B cell (primary cell): ENCODE results near the gene CBLIF. TPM values are rescaled to one million over a fixed set of nuclear protein-coding genes. Genes with fewer than 3 reads are reported as not detected.

Experiments
- ATAC-seq: fragments of 200-7000 bp; cut with Tn5 transposase; one replicate; pipeline ENCODE4 v1.10.0; 2021; ENCODE audit warnings: low read depth, mild to moderate bottlenecking, moderate number of reproducible peaks, moderate library complexity
- CTCF ChIA-PET: fragments of 350-600 bp; sonication (Branson Sonifier 250); formaldehyde crosslinking; loops from one replicate; lab custom pipeline; 2021; ENCODE audit warnings: antibody characterized with exemption, inconsistent platforms; lab: Charles Lee
- POLR2A ChIA-PET: fragments of 350-600 bp; sonication (Branson Sonifier 250); formaldehyde crosslinking; loops from one replicate; lab custom pipeline; 2021; ENCODE audit warnings: antibody characterized with exemption; lab: Charles Lee
- DNase-seq: peaks from one replicate; pipeline ENCODE4 v3.0.0; 2013
- H2AFZ ChIP-seq: 2 replicates; pipeline ENCODE4 v1.6.1; 2012; ENCODE audit warnings: mild to moderate bottlenecking, low read depth, low read length; ENCODE audit not compliant: insufficient read depth, poor library complexity, severe bottlenecking
- H3K27ac ChIP-seq, 2 donors: 1 replicate in 1 of 2; 2 replicates in 1 of 2; pipeline ENCODE4 v1.5.1; 2012 to 2013; ENCODE audit warnings: low read length in 2 of 2, mild to moderate bottlenecking in 2 of 2, moderate library complexity in 1 of 2
- H3K27me3 ChIP-seq, 4 experiments: fragments of 200-600 bp in 1 of 4; sonication (generic) in 1 of 4; replicated peaks in 1 of 4; 1 replicate in 2 of 4; 2 replicates in 2 of 4; pipeline versions ENCODE4 v1.6.1 to v1.7.0; 2013 to 2016; ENCODE audit warnings: low read length in 3 of 4, mild to moderate bottlenecking in 2 of 4, mixed read lengths in 1 of 4, moderate library complexity in 1 of 4; ENCODE audit not compliant: insufficient read depth in 4 of 4, control insufficient read depth in 3 of 4; ENCODE audit errors: control extremely low read depth in 1 of 4
- H3K36me3 ChIP-seq, 2 experiments: replicated peaks in 1 of 2; 1 replicate in 1 of 2; 2 replicates in 1 of 2; pipeline versions ENCODE4 v1.6.1 to v1.7.1; 2013; ENCODE audit warnings: low read length in 1 of 2; ENCODE audit not compliant: insufficient read depth in 2 of 2, control insufficient read depth in 1 of 2; ENCODE audit errors: control extremely low read depth in 1 of 2, extremely low read depth in 1 of 2
- H3K4me1 ChIP-seq, 2 donors: fragments of 200-600 bp in 1 of 2; sonication (generic) in 1 of 2; 1 replicate in 1 of 2; 2 replicates in 1 of 2; pipeline versions ENCODE4 v1.5.1 to v1.6.1; 2013 to 2017; ENCODE audit warnings: low read length in 2 of 2; ENCODE audit not compliant: control insufficient read depth in 2 of 2, insufficient read depth in 2 of 2
- H3K4me2 ChIP-seq: replicated peaks from 2 replicates; pipeline ENCODE3; 2012; ENCODE audit warnings: mild to moderate bottlenecking, low read depth, low read length; ENCODE audit not compliant: poor library complexity, severe bottlenecking
- H3K4me3 ChIP-seq, 5 experiments: fragments of 200-600 bp in 1 of 5; sonication (generic) in 1 of 5; 1 replicate in 3 of 5; 2 replicates in 2 of 5; pipeline versions ENCODE4 v1.5.1 to v1.7.0; 2011 to 2016; ENCODE audit warnings: low read length in 4 of 5, mild to moderate bottlenecking in 4 of 5, low read depth in 2 of 5, control low read depth in 1 of 5, moderate library complexity in 1 of 5; ENCODE audit not compliant: insufficient read depth in 1 of 5; ENCODE audit errors: control extremely low read depth in 1 of 5, extremely low read depth in 1 of 5
- H3K79me2 ChIP-seq: fragments of 200-600 bp; sonication (generic); one replicate; pipeline ENCODE4 v1.6.0; 2016; ENCODE audit warnings: low read length; ENCODE audit not compliant: control insufficient read depth, insufficient read depth
- H3K9ac ChIP-seq: fragments of 200-600 bp; sonication (generic); 2 replicates; pipeline ENCODE4 v1.6.1; 2017; ENCODE audit warnings: mild to moderate bottlenecking, low read length, moderate library complexity
- H3K9me3 ChIP-seq, 3 donors: one replicate each; pipeline versions ENCODE4 v1.6.1 to v1.7.1; 2013; ENCODE audit warnings: low read length in 2 of 3; ENCODE audit not compliant: control insufficient read depth in 2 of 3, insufficient read depth in 1 of 3; ENCODE audit errors: control extremely low read depth in 1 of 3
- H4K20me1 ChIP-seq: 2 replicates; pipeline ENCODE4 v1.6.0; 2012; ENCODE audit warnings: mild to moderate bottlenecking, low read length; ENCODE audit not compliant: insufficient read depth, control insufficient read depth, poor library complexity, severe bottlenecking
- H3K27ac Mint-ChIP-seq: one replicate; pipeline ENCODE4 v1.8.0; 2021; ENCODE audit warnings: mixed read lengths
- H3K27me3 Mint-ChIP-seq: one replicate; pipeline ENCODE4 v1.8.0; 2021; ENCODE audit warnings: mixed read lengths
- H3K4me1 Mint-ChIP-seq: one replicate; pipeline ENCODE4 v1.8.0; 2021; ENCODE audit warnings: mixed read lengths
- H3K4me3 Mint-ChIP-seq: one replicate; pipeline ENCODE4 v1.8.0; 2021; ENCODE audit warnings: mixed read lengths
- H3K9me3 Mint-ChIP-seq: one replicate; pipeline ENCODE4 v1.8.0; 2022; ENCODE audit warnings: mixed read lengths; ENCODE audit not compliant: insufficient read depth
- CTCF ChIP-seq: fragments of 200-600 bp; IDR thresholded peaks from one replicate; pipeline ENCODE4 v1.8.0; 2022; ENCODE audit warnings: antibody characterized with exemption, mild to moderate bottlenecking
- EZH2 ChIP-seq: IDR thresholded peaks from 2 replicates; pipeline ENCODE4 v1.6.1; 2012; ENCODE audit warnings: borderline replicate concordance, low read depth, mild to moderate bottlenecking, moderate library complexity, low read length; ENCODE audit not compliant: insufficient read depth, poor library complexity, severe bottlenecking
- WGBS: methylation state at CpG from one replicate; pipeline ENCODE4 v1.1.5; 2013; ENCODE audit warnings: missing lambda C conversion rate; ENCODE audit not compliant: insufficient coverage; 5-methylcytosine and 5-hydroxymethylcytosine counted together
- intact Hi-C: fragments of 100-400 bp; cut with micrococcal nuclease; formaldehyde crosslinking; loops from one replicate; pipeline ENCODE4 v1.10.0; 2022
- polyA plus RNA-seq: library from polyadenylated mRNA; depleted of rRNA; stranded (reverse); fragments of >200 nt; gene quantifications from 2 replicates; pipeline ENCODE4 v1.2.3, GENCODE V29; 2012
- total RNA-seq, 2 donors: library from RNA; stranded (reverse); fragments of 120-200 nt in 1 of 2; gene quantifications; 1 replicate in 1 of 2; 2 replicates in 1 of 2; pipeline versions ENCODE4 v1.2.3 to v1.2.4, GENCODE V29; 2013 to 2022

CBLIF gene
- total and polyA plus RNA-seq, 2 donors (not counting 1 experiment from before 2014, with no cell fraction given), result not detected

- Histone ChIP-seq H3K4me2 (no peak overlapping the region), H3K27me3 (no peaks in the 10 kb centered on the region), H3K4me1 (no peaks in the 10 kb centered on the region), H3K36me3 (peaks cover 0 to 34% of the 10 kb centered on the region in 2 experiments), H3K9me3 (no peaks in the 10 kb centered on the region), H3K4me3 (no peak overlapping the region), H2AFZ (no peak overlapping the region), H3K27ac (no peak overlapping the region), H3K9ac (no peak overlapping the region), H4K20me1 (no peaks in the 10 kb centered on the region), H3K79me2 (no peaks in the 10 kb centered on the region)
- 6% methylated on average over 2 of the region's 4 CpGs for WGBS
- no peaks in the 10 kb centered on the region for H3K4me1 Mint-ChIP-seq
- ChIA-PET CTCF (interaction anchor here (1.0 to 10.2 kb wide), 12 partner anchors 8 to 265 kb away, joined by 3 to 206 read pairs (median 5); partner anchors contain the start of genes OSBP, PATL1 and STX3), POLR2A (interaction anchor here (1.0 kb wide), 1 partner anchor 48 kb away, joined by 5 read pairs; the partner anchor contains the start of gene STX3)
- no peaks in the 10 kb centered on the region for H3K27me3 Mint-ChIP-seq
- H3K27ac Mint-ChIP-seq, result no peak overlapping the region
- intact Hi-C loops, result loop anchor here (1.0 to 10.0 kb wide), 2 partner anchors 265 to 672 kb away; no protein-coding TSS in a partner anchor
- ATAC-seq (peak; percentile 64), DNase-seq (peak; percentile 79)
- no peak overlapping the region for H3K4me3 Mint-ChIP-seq
- no peak for TF ChIP-seq EZH2
- TF ChIP-seq CTCF, result peak; percentile 80
- no peaks in the 10 kb centered on the region for H3K9me3 Mint-ChIP-seq
Measured at GRCh38 chr11:59802639-59803176, 42.6 kb downstream of the CBLIF start.

GRCh38 chr11:59801981-59802638, 43.2 kb downstream of the CBLIF start:
- no peak overlapping the region for H3K27ac Mint-ChIP-seq
- no peaks in the 10 kb centered on the region for H3K79me2 ChIP-seq
- H3K27me3 ChIP-seq, result no peaks in the 10 kb centered on the region
- DNase-seq (no peak), ATAC-seq (no peak)
- TF ChIP-seq EZH2, result no peak
- TF ChIP-seq CTCF, result no peak
- H3K36me3 ChIP-seq, result peaks cover 0 to 30% of the 10 kb centered on the region in 2 experiments
- WGBS, result 90% methylated on average over 5 of the region's 5 CpGs
- H3K9me3 ChIP-seq, result no peaks in the 10 kb centered on the region
- H4K20me1 ChIP-seq, result no peaks in the 10 kb centered on the region
- no peaks in the 10 kb centered on the region for H3K27me3 Mint-ChIP-seq
- ChIA-PET POLR2A (interaction anchor here (0.6 to 1.0 kb wide), 2 partner anchors 48 to 144 kb away, joined by 3 to 5 read pairs; partner anchors contain the start of gene STX3), CTCF (interaction anchor here (0.6 to 10.2 kb wide), 19 partner anchors 8 to 1356 kb away, joined by 3 to 206 read pairs (median 5); partner anchors contain the start of genes MRPL16, OSBP, PATL1 and STX3)
- H3K4me3 ChIP-seq, result no peak overlapping the region
- H3K4me1 ChIP-seq, result no peaks in the 10 kb centered on the region
- intact Hi-C loops, result loop anchor here (1.0 to 10.0 kb wide), 2 partner anchors 265 to 673 kb away; no protein-coding TSS in a partner anchor
- H3K4me3 Mint-ChIP-seq, result no peak overlapping the region
- no peak overlapping the region for H3K4me2 ChIP-seq
- H3K9ac ChIP-seq, result no peak overlapping the region
- H3K27ac ChIP-seq, result no peak overlapping the region
- H3K4me1 Mint-ChIP-seq, result no peaks in the 10 kb centered on the region
- H2AFZ ChIP-seq, result no peak overlapping the region
- no peaks in the 10 kb centered on the region for H3K9me3 Mint-ChIP-seq
